NCI-H1436 treated with DMSO at 0.1 percent for 48 hours (cell line): Measurements from ENCODE around the gene PCDHGA10.
A peak's percentile ranks its signal among the peaks of the same experiment; 100 is the strongest.
"Not testable (repeated sequence)": the region's sequence is repeated elsewhere in the genome, so short reads cannot be mapped to it uniquely, and the experiment has no call there.

Source experiments
- DNase-seq: peaks from one replicate; lab custom pipeline; 2025; lab: John Stamatoyannopoulos, UW

PCDHGA10 gene

GRCh38 chr5:141392429-141393198, 20.2 kb upstream of the PCDHGA10 start, which contains the start of gene PCDHGA8:
PCDHGA8 (plus strand) TSS chr5:141392633; CDS start chr5:141392814, 181 bp downstream.
- DNase-seq, result no peak

- DNase-seq, result no peak
Measured at GRCh38 chr5:141393267-141393666, 19.5 kb upstream of the PCDHGA10 start.

- not testable (repeated sequence) for DNase-seq
Measured at GRCh38 chr5:141394401-141395187, 18.2 kb upstream of the PCDHGA10 start.

DNA sequence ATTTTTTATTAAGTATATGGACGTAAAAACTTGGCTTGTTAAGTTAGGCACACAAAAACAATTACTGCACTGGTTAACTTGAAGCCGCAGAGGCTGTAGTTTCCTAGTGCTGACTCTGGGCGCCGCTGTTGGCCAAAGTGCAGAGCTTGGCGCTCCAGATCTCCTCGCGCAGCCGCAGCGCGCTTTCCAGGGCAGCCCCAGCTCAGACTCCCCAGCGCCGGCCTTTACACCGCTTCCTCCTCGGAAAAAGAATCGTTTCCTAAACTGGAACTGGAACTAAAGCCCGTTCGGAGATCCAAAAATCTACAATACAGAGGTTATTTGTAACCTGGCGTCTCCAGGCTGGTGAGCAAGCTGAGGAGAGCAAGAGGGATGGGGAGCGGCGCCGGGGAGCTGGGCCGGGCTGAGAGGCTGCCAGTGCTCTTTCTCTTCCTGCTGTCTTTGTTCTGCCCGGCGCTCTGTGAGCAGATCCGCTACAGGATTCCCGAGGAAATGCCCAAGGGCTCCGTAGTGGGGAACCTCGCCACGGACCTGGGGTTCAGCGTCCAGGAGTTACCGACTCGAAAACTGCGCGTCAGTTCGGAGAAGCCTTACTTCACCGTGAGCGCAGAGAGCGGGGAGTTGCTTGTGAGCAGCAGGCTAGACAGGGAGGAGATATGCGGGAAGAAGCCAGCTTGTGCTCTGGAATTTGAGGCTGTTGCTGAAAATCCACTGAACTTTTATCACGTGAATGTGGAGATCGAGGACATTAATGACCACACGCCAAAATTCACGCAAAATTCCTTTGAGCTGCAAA, 14.8 kb upstream of the PCDHGA10 start, which contains the start of gene PCDHGB5:
PCDHGB5 (plus strand) TSS at position 192 of the 796 bp plus-strand sequence; CDS start at position 373, 181 bp downstream.
- DNase-seq, result not testable (repeated sequence)

- DNase-seq, result no peak
Measured at GRCh38 chr5:141398608-141399007, 14.2 kb upstream of the PCDHGA10 start.

DNA sequence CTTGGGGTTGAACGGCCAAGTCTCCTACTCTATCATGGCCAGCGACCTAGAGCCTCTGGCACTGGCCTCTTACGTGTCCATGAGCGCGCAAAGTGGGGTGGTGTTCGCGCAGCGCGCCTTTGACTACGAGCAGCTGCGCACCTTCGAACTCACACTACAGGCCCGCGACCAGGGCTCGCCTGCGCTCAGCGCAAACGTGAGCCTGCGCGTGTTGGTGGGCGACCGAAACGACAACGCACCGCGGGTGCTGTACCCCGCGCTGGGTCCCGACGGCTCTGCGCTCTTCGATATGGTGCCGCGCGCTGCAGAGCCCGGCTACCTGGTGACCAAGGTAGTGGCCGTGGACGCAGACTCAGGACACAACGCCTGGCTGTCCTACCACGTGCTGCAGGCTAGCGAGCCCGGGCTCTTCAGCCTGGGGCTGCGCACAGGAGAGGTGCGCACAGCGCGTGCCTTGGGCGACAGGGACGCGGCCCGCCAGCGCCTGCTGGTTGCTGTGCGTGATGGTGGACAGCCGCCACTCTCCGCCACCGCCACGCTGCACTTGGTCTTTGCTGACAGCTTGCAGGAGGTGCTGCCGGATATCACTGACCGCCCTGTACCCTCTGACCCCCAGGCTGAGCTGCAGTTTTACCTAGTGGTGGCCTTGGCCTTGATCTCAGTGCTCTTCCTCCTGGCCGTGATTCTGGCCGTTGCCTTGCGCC, 13.1 kb upstream of the PCDHGA10 start:
- DNase-seq, result no peak

DNA sequence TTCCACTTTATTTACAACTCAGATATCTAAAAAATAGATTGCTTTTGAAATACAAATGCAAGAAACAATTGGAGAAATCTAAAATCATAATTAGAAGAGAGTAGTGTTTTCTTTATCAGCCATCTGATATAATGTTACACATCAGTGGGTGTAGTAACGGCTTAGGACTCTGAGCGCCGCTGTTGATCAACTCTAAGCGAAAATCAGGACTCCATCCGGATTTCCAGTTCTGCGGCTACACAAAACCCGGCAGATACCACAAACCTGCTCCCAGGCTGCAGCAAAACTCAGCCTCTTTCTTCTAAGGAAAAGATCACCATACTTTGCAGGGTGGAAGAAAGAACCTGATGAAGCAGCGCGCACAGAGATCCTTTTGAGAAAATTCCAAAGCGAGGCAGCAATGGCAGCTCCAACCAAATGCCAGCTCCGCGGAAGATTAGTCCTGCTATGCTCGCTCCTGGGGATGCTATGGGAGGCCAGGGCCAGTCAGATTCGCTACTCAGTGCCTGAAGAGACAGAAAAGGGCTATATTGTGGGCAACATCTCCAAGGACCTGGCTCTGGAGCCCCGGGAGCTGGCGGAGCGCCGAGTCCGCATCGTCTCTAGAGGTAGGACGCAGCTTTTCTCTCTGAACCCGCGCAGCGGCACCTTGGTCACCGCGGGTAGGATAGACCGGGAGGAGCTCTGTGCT, 10.1 kb upstream of the PCDHGA10 start, which contains the start of gene PCDHGA9:
PCDHGA9 (plus strand) TSS at position 226 of the 691 bp plus-strand sequence; CDS start at position 401, 175 bp downstream.
- DNase-seq, result no peak

GRCh38 chr5:141403387-141403786, 9.4 kb upstream of the PCDHGA10 start:
- no peak for DNase-seq

GRCh38 chr5:141407790-141408505, 4.8 kb upstream of the PCDHGA10 start, which contains the start of gene PCDHGB6:
PCDHGB6 (plus strand) TSS chr5:141408021; CDS start chr5:141408203, 182 bp downstream.
- DNase-seq, result not testable (repeated sequence)

DNA sequence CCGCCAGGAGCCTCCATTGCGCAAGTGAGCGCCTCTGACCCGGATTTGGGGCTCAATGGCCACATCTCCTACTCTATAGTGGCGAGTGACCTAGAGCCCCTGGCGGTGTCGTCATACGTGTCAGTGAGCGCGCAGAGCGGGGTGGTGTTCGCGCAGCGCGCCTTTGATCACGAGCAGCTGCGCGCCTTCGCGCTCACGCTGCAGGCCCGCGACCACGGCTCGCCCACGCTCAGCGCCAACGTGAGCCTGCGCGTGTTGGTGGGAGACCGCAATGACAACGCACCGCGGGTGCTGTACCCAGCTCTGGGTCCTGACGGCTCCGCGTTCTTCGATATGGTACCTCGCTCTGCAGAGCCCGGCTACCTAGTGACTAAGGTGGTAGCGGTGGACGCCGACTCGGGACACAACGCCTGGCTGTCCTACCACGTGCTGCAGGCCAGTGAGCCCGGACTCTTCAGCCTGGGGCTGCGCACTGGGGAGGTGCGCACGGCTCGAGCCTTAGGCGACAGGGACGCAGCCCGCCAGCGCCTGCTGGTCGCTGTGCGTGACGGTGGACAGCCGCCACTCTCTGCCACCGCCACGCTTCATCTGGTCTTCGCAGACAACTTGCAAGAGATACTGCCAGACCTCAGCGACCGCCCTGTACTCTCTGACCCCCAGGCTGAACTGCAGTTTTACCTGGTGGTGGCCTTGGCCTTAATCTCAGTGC, 3.0 kb upstream of the PCDHGA10 start:
- DNase-seq, result no peak

DNA sequence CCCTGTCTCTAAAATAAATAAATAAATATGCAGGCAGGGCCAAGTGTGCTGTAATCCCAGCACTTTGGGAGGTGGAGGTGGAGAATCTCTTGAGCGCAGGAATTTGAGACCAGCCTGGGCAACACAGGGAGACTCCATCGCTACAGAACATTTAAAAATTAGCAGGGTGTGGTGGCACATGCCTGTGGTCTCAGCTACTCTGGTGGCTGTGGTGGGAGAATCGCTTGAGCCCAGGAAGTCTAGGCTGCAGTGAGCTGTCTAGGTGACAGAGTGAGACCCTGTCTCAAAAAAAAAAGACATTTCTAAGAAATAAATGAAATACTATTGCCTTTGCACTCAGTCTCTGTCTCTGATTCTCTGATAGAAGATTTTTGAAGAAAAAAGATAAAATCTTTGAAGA, 1.2 kb upstream of the PCDHGA10 start:
- no peak for DNase-seq

DNA sequence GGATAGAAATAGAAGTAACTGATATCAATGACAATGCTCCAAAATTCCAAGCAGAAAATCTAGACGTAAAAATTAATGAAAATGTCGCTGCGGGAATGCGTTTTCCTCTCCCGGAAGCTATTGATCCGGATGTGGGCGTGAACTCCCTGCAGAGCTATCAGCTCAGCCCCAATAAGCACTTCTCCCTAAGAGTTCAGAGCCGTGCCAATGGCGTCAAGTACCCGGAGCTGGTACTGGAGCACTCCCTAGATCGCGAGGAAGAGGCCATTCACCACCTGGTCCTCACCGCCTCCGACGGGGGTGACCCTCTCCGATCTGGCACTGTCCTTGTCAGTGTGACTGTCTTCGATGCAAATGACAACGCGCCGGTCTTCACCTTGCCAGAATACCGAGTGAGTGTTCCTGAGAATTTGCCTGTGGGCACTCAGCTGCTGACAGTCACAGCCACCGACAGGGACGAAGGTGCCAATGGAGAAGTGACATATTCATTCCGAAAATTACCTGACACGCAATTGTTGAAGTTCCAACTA, 818 bp downstream of the PCDHGA10 start:
- no peak for DNase-seq

- DNase-seq, result not testable (repeated sequence)
Measured at GRCh38 chr5:141414548-141415274, 1.9 kb downstream of the PCDHGA10 start.

GRCh38 chr5:141415275-141415618, 2.5 kb downstream of the PCDHGA10 start:
- DNase-seq, result not testable (repeated sequence)

GRCh38 chr5:141417494-141418172, 4.8 kb downstream of the PCDHGA10 start, which contains the start of gene PCDHGB7:
PCDHGB7 (plus strand) TSS chr5:141417677; CDS start chr5:141417860, 183 bp downstream.
- peak; percentile 17 for DNase-seq

DNA sequence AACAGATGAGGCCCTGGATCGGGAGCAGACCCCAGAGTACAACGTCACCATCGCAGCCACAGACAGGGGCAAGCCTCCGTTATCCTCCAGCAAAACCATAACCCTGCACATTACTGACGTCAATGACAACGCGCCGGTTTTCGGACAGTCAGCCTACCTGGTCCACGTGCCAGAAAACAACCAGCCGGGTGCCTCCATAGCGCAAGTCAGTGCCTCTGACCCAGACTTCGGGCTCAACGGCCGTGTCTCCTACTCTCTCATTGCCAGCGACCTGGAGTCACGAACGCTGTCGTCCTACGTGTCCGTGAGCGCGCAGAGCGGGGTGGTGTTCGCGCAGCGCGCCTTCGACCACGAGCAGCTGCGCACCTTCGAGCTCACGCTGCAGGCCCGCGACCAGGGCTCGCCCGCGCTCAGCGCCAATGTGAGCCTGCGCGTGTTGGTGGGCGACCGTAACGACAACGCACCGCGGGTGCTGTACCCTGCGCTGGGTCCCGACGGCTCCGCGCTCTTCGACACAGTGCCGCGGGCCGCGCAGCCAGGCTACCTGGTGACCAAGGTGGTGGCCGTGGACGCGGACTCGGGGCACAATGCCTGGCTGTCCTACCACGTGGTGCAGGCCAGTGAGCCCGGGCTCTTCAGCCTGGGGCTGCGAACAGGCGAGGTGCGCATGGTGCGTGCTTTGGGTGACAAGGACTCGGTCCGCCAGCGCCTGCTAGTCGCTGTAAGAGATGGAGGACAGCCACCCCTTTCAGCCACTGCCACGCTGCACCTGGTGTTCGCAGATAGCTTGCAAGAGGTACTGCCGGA, 6.5 kb downstream of the PCDHGA10 start:
- no peak for DNase-seq
